NCI-H345 (cell line): ENCODE measurements around the gene TOPAZ1.

Source experiments
- DNase-seq: peaks from one replicate; lab custom pipeline; 2025; lab: John Stamatoyannopoulos, UW

Gene TOPAZ1

GRCh38 chr3:44248152-44248551 is 6.5 kb downstream of the TOPAZ1 start:
- no peak for DNase-seq

GRCh38 chr3:44252332-44252959 is 10.8 kb downstream of the TOPAZ1 start:
- no peak for DNase-seq

- no peak for DNase-seq
Observed at GRCh38 chr3:44259404-44259803, 17.7 kb downstream of the TOPAZ1 start.

DNA sequence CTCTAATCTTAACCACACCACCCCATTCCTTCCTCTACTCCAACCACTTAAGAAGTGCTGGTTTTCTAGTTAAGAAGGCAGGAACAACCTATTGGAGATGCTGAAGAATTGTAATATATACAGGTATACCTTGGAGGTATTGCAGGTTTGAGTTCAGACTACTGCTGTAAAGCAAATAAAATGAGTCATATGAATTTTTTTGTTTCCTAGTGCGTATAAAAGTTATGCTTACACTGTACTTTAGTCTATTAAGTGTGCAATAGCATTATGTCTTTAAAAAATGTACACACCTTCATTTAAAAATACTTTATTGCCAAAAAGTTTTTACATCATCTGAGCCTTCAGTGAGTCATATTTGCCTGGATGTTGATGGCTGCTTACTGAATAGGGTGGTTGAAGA is 22.5 kb downstream of the TOPAZ1 start:
- DNase-seq = no peak

- DNase-seq = no peak
Observed at GRCh38 chr3:44265815-44266214, 24.1 kb downstream of the TOPAZ1 start.

DNA sequence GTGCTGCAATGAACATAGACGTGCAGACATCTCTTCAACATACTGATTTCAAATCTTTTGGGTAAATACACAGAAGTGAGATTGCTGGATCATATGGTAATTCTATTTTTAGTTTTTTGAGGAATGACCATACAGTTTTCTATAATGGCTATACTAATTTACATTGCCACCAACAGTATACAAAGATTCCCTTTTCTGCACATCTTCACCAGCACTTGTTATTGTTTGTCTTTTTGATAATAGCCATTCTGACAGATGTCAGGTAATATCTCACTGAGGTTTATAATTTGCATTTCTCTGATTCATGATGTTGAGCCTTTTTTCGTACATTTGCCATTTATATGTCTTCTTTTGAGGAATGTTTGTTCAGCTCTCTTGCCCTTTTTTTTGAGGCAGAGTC is 30.5 kb downstream of the TOPAZ1 start:
- DNase-seq = no peak

DNA sequence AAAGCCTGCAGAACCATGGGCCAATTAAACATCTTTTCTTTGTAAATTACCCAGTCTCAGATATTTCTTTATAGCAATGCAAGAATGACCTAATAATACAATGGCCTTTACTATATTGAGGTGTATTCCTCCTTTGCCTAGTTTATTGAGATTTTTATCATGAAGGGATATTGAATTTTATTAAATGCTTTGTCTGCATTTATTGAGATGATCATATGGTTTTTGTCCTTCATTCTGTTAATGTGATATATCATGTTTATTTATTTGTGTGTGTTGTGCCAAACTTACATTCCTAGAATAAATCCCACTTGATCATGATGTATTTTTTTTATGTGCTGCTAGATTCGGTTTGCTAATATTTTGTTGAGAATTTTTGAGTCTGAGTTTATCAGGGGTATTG is 36.2 kb downstream of the TOPAZ1 start:
- DNase-seq = no peak

DNA sequence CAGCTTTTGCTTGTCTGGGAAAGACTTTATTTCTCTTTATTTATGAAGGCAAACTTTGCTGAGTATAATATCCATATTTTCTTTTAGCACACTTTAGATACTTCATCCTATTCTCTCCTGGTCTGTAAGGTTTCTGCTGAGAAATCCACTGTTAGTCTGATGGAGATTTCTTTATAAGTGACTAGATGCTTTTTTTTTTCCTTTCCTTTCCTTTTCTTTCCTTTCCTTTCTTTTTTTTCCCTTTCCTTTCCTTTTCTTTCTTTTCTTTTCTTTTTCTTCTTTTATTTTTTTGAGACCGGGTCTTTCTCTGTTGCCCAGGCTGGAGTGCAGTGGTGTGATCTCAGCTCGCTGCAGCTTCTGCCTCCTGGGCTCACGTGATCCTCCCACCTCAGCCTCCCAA is 38.4 kb downstream of the TOPAZ1 start:
- DNase-seq = no peak

- DNase-seq = no peak
Observed at GRCh38 chr3:44280631-44281030, 38.9 kb downstream of the TOPAZ1 start.

- DNase-seq = no peak
Observed at GRCh38 chr3:44284949-44285348, 43.3 kb downstream of the TOPAZ1 start.

DNA sequence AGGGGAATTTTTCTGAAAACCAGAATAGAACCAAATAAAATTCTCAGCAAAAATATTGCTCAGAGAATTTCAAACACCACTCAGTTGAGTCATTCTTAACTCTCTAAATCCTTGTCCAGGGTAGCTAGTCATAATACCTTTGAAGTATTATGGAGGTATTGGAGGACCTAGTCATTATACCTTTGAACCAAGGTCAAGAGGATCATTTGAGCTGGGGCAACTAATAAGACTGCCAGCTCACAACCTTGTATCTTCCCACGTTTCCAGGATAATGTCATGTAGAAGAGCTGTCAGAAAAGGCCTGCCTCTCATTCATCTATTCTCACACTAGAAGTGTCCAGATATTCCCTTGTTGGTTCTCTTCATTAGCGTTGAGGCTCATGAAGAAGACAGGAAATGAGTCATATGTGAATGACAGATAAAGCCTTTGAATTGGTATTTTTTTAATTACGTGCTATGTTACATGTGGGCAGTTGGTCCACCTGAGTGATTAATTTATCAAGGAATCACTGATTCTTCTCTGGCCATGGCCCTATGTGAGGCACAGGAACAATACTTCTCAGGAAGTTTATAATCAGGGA is 48.3 kb downstream of the TOPAZ1 start:
- no peak for DNase-seq

- DNase-seq = no peak
Observed at GRCh38 chr3:44292276-44292675, 50.6 kb downstream of the TOPAZ1 start.

GRCh38 chr3:44292947-44293346 is 51.3 kb downstream of the TOPAZ1 start:
- no peak for DNase-seq

GRCh38 chr3:44297255-44297654 is 55.6 kb downstream of the TOPAZ1 start:
- no peak for DNase-seq

- no peak for DNase-seq
Observed at GRCh38 chr3:44301746-44302145, 60.1 kb downstream of the TOPAZ1 start.

- no peak for DNase-seq
Observed at GRCh38 chr3:44309500-44309899, 67.8 kb downstream of the TOPAZ1 start.

- no peak for DNase-seq
Observed at GRCh38 chr3:44318891-44319311, 77.2 kb downstream of the TOPAZ1 start.

- DNase-seq = no peak
Observed at GRCh38 chr3:44321335-44321734, 79.6 kb downstream of the TOPAZ1 start.

DNA sequence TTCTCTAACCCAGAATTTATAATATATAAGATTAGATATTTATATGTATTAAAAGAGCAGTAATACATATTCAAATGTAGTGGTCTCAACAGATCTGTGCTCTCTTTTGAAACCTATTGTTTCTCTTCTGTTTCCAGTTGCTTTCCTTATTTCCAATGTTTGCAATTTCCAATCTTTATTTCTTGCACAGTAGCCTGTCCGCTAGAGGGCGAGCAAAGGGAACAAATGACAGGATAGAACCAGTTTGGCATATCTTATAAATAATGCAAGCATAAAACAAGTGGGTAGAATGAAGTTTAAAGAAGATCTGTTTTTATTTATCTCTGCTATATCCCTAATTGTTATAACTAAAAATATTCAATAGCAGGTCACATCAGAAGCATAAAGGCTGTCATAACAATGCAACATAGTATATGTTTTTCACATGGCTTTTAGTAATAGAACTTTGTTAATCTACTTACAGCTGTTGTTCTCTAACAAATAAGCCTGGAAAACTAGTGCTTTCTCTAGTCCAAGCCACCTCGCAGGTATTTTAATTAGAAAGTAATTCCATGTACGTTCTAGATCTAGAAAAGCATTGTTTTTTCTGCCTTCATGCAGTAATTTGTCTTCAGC is 81.8 kb downstream of the TOPAZ1 start:
- DNase-seq = peak; percentile 54

DNA sequence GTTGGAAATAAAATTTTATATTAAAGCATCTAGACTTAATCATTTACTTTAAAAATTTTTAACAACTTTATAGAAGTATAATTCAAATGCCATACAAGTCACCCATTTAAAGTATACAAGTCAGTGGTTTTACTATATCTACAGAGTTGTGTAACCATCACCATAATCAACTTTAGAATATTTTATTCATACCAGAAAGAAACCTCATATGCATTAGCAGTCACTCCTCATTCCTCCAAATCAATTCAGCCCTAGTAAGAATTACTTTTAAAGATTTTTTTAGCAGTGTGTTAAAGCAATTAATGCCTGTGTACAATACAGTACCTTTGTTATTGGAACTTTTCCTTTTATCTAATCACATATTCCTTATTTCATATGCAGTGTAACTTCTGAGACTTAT is 82.9 kb downstream of the TOPAZ1 start:
- no peak for DNase-seq

DNA sequence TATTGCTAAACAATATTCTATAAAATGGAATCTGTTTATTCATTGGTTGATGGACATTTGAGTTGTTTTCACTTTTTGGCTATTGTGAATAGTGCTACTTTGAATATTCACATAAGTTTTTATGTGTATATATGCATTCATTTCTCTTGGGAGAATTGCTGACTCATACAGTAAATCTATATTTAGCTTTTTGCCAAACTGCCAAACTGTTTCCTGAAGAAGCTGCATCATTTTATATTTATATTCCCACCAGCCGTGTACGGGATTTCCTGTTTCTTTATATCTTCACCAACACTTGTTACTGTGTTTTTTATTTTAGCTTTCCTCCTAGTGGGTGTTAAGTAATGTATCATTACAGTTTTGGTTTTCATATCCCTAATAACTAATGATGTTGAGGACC is 84.3 kb downstream of the TOPAZ1 start:
- DNase-seq = no peak

DNA sequence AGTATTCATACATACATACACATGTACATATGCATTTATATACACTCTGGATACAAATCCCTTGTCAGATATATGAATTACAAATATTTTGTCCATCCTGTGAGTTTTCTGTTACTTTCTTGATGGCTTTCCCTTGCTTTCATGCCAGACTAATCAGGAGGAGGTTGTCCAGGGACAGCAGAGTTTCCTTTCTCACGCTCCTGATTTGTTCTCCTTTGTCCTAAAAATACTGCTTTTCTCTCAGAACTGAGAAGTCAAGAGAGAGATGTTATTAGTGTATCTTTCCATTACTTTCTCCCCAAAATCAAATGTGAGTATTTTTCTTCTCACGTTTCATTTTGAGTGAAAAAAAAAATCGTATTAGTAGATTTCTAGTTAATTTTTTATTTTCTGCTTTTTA is 84.8 kb downstream of the TOPAZ1 start:
- DNase-seq = no peak

GRCh38 chr3:44329946-44330345 is 88.3 kb downstream of the TOPAZ1 start:
- DNase-seq = no peak

DNA sequence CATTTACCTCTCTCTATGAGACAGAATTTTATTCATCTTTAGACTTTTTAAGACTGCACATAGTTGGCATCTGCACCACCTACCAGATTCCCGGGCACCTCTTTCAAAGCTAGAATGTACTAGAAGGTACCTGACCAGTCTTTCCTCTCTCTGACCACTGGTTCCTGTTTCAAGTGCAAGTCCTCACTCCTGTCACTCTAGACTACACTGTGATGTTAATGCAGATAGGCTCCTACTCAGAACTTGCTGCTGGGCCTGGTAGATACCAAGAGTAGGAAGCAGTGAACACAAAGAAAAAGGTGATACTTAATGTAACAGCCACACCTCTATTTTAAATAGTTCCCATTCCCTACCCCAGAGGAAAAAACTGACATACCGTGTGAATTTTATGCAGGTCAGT is 88.8 kb downstream of the TOPAZ1 start:
- DNase-seq = no peak
